Hematopoietic multipotent progenitor cell treated with erythropoietin and hydrocortisone succinate and interleukin-3 and kit ligand, for 8 days (in vitro differentiated cells): Measurements from ENCODE around the gene FGFR4.
A peak's percentile ranks its signal among the peaks of the same experiment; 100 is the strongest.
"Not testable (repeated sequence)": the region's sequence is repeated elsewhere in the genome, so short reads cannot be mapped to it uniquely, and the experiment has no call there.

ENCODE experiments used
- DNase-seq: peaks from one replicate; pipeline ENCODE4 v3.0.0-alpha.2; 2015

Gene FGFR4

GRCh38 chr5:177086654-177087397 lies at the start of gene FGFR4:
Gene FGFR4, plus strand, starts transcription at chr5:177086915. Its CDS starts 2,688 bp downstream, at chr5:177089603.
- peak; percentile 79 for DNase-seq

- DNase-seq: no peak
Measured at GRCh38 chr5:177036921-177037320, 49.8 kb upstream of the FGFR4 start.

- no peak for DNase-seq
Measured at GRCh38 chr5:177040814-177041420, 45.8 kb upstream of the FGFR4 start.

GRCh38 chr5:177041936-177042335 lies 44.8 kb upstream of the FGFR4 start:
- no peak for DNase-seq

GRCh38 chr5:177043114-177043513 lies 43.6 kb upstream of the FGFR4 start:
- DNase-seq: no peak

GRCh38 chr5:177043958-177044357 lies 42.8 kb upstream of the FGFR4 start:
- DNase-seq: no peak

GRCh38 chr5:177044641-177045040 lies 42.1 kb upstream of the FGFR4 start:
- DNase-seq: no peak

GRCh38 chr5:177045631-177046030 lies 41.1 kb upstream of the FGFR4 start:
- no peak for DNase-seq

GRCh38 chr5:177048531-177048930 lies 38.2 kb upstream of the FGFR4 start:
- DNase-seq: not testable (repeated sequence)

- DNase-seq: peak; percentile 41
Measured at GRCh38 chr5:177049285-177049684, 37.4 kb upstream of the FGFR4 start.

GRCh38 chr5:177064500-177065277 lies 22.0 kb upstream of the FGFR4 start:
- no peak for DNase-seq

- DNase-seq: no peak
Measured at GRCh38 chr5:177065491-177065890, 21.2 kb upstream of the FGFR4 start.

GRCh38 chr5:177066224-177066623 lies 20.5 kb upstream of the FGFR4 start:
- no peak for DNase-seq

- DNase-seq: no peak
Measured at GRCh38 chr5:177067503-177067902, 19.2 kb upstream of the FGFR4 start.

GRCh38 chr5:177070536-177071191 lies 16.1 kb upstream of the FGFR4 start:
- no peak for DNase-seq

GRCh38 chr5:177071666-177072385 lies 14.9 kb upstream of the FGFR4 start:
- DNase-seq: peak; percentile 87

GRCh38 chr5:177077335-177077734 lies 9.4 kb upstream of the FGFR4 start:
- no peak for DNase-seq

GRCh38 chr5:177079606-177080005 lies 7.1 kb upstream of the FGFR4 start:
- no peak for DNase-seq

GRCh38 chr5:177080265-177080664 lies 6.5 kb upstream of the FGFR4 start:
- DNase-seq: no peak

GRCh38 chr5:177081859-177082258 lies 4.9 kb upstream of the FGFR4 start:
- DNase-seq: no peak

GRCh38 chr5:177083357-177083756 lies 3.4 kb upstream of the FGFR4 start:
- no peak for DNase-seq

GRCh38 chr5:177084175-177084574 lies 2.5 kb upstream of the FGFR4 start:
- DNase-seq: no peak
